NB4 (cell line): ENCODE data around the gene TPST1.

ENCODE experiments used
- POLR2A ChIP-seq: IDR thresholded peaks from 2 replicates; pipeline ENCODE4 v1.6.1; 2011; ENCODE audit warnings: mild to moderate bottlenecking; ENCODE audit not compliant: insufficient read length; ENCODE audit errors: extremely low read depth
- TF ChIP-seq, protein P1 (sequence below): IDR thresholded peaks from one replicate; pipeline ENCODE4 v1.5.1; 2012; ENCODE audit warnings: low read depth, low read length

DNA sequence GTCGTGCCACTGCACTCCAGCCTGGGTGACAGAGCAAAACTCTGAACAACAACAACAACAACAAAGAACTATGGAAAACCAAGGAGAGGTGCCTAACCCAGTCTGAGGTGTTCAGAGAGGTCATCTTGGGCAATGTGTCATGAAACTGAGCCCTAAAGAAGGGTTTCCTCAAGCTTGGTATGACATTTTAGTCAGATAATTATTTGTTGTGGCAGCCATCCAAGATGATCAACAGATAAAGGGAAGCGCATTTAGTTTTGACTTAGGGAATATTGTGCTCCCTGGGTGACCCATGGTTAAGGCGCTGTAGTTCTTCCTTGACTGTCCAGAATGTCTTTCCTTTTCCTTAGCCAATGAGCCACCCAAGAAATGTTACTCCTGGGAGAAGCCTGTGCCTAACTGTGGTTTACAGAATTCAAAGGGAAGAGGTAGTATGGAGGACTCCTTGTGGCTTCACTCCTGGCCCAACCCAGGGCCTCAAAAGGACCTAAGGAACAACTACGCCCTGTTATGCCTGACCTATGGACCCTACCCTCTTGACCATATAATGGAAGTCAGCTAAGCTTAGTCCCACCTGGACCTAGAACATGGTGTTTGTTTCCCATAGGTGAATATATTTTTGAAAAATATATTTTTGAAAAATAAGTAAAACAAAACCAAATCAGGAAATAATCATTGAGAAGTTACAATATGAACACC is 42.4 kb downstream of the TPST1 start:
- TF ChIP-seq, protein P1, sequence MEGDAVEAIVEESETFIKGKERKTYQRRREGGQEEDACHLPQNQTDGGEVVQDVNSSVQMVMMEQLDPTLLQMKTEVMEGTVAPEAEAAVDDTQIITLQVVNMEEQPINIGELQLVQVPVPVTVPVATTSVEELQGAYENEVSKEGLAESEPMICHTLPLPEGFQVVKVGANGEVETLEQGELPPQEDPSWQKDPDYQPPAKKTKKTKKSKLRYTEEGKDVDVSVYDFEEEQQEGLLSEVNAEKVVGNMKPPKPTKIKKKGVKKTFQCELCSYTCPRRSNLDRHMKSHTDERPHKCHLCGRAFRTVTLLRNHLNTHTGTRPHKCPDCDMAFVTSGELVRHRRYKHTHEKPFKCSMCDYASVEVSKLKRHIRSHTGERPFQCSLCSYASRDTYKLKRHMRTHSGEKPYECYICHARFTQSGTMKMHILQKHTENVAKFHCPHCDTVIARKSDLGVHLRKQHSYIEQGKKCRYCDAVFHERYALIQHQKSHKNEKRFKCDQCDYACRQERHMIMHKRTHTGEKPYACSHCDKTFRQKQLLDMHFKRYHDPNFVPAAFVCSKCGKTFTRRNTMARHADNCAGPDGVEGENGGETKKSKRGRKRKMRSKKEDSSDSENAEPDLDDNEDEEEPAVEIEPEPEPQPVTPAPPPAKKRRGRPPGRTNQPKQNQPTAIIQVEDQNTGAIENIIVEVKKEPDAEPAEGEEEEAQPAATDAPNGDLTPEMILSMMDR: no peak
- no peak for TF ChIP-seq POLR2A
